IMR-90 (cell line): ENCODE measurements around the gene DGKG. TPM values are rescaled to one million over a fixed set of nuclear protein-coding genes. Genes with fewer than 3 reads are reported as not detected.

Experiments
- ATAC-seq: fragments of 200-7000 bp; cut with Tn5 transposase; 2 replicates; pipeline ENCODE4 v1.9.1; 2020; ENCODE audit warnings: low read depth, mild to moderate bottlenecking, moderate library complexity
- BruUV-seq: library from RNA; stranded (reverse); fragments of 400-500 nt; replicated peaks from 2 replicates; lab custom pipeline; 2021; lab: Mats Ljungman, UMichigan
- CTCF ChIA-PET: fragments of 300-600 bp; formaldehyde crosslinking; extraction: SDS; loops from one replicate; lab custom pipeline; 2021; ENCODE audit warnings: antibody characterized with exemption; lab: Yijun Ruan, JAX
- POLR2A ChIA-PET: fragments of 300-600 bp; sonication (Branson Sonifier 250); formaldehyde crosslinking; loops from one replicate; lab custom pipeline; 2022; ENCODE audit warnings: antibody characterized with exemption; ENCODE audit not compliant: unreplicated experiment; lab: Charles Lee
- DNase-seq: peaks from one replicate; pipeline ENCODE4 v3.0.0; 2013
- H2AFZ ChIP-seq: replicated peaks from 2 replicates; pipeline ENCODE3; 2013; ENCODE audit warnings: low read length, mild to moderate bottlenecking; ENCODE audit not compliant: poor library complexity
- H2AK5ac ChIP-seq: 2 replicates; pipeline ENCODE4 v1.6.1; 2013; ENCODE audit warnings: low read depth, low read length, inconsistent platforms
- H2AK9ac ChIP-seq: replicated peaks from 2 replicates; pipeline ENCODE3; 2013; ENCODE audit warnings: mild to moderate bottlenecking, low read depth, low read length, moderate library complexity; ENCODE audit not compliant: poor library complexity
- H2BK120ac ChIP-seq: 2 replicates; pipeline ENCODE4 v1.6.1; 2013; ENCODE audit warnings: low read depth, low read length, inconsistent platforms
- H2BK15ac ChIP-seq: 3 replicates; pipeline ENCODE4 v1.6.1; 2013; ENCODE audit warnings: low read depth, low read length, inconsistent platforms
- H2BK20ac ChIP-seq: 2 replicates; pipeline ENCODE4 v1.6.1; 2013; ENCODE audit warnings: low read depth, mild to moderate bottlenecking, inconsistent platforms, low read length, moderate library complexity
- H2BK5ac ChIP-seq: 2 replicates; pipeline ENCODE4 v1.6.1; 2013; ENCODE audit warnings: mild to moderate bottlenecking, low read depth, low read length, inconsistent platforms; ENCODE audit not compliant: poor library complexity, severe bottlenecking
- H3K14ac ChIP-seq: replicated peaks from 2 replicates; pipeline ENCODE4 v1.6.1; 2013; ENCODE audit warnings: low read depth, low read length, inconsistent platforms
- H3K18ac ChIP-seq: 2 replicates; pipeline ENCODE4 v1.6.1; 2013; ENCODE audit warnings: low read depth, low read length, control low read depth
- H3K23ac ChIP-seq: 2 replicates; pipeline ENCODE4 v1.6.1; 2013; ENCODE audit warnings: low read depth, low read length, inconsistent platforms
- H3K27ac ChIP-seq: 2 replicates; pipeline ENCODE4 v1.5.1; 2013; ENCODE audit warnings: mild to moderate bottlenecking, control low read depth, low read length; ENCODE audit not compliant: insufficient read depth
- H3K27me3 ChIP-seq: 2 replicates; pipeline ENCODE4 v1.6.1; 2013; ENCODE audit warnings: low read length; ENCODE audit not compliant: control insufficient read depth, insufficient read depth
- H3K36me3 ChIP-seq: 2 replicates; pipeline ENCODE4 v1.6.1; 2013; ENCODE audit warnings: low read length, mixed read lengths; ENCODE audit not compliant: control insufficient read depth, insufficient read depth
- H3K4ac ChIP-seq: 2 replicates; pipeline ENCODE4 v1.6.1; 2013; ENCODE audit warnings: low read depth, low read length, inconsistent platforms
- H3K4me1 ChIP-seq: 2 replicates; pipeline ENCODE4 v1.6.1; 2013; ENCODE audit warnings: low read length, mixed read lengths; ENCODE audit not compliant: control insufficient read depth, insufficient read depth
- H3K4me2 ChIP-seq: 2 replicates; pipeline ENCODE4 v1.6.1; 2013; ENCODE audit warnings: low read depth, mild to moderate bottlenecking, control low read depth, low read length, moderate library complexity
- H3K4me3 ChIP-seq: 2 replicates; pipeline ENCODE4 v1.5.1; 2013; ENCODE audit warnings: low read depth, mild to moderate bottlenecking, control low read depth, low read length, moderate library complexity; ENCODE audit not compliant: insufficient read depth
- H3K56ac ChIP-seq: 2 replicates; pipeline ENCODE4 v1.6.1; 2013; ENCODE audit warnings: low read length, inconsistent platforms; ENCODE audit not compliant: insufficient read depth; ENCODE audit errors: extremely low read depth
- H3K79me1 ChIP-seq, 2 experiments: 2 replicates each; pipeline ENCODE4 v1.6.1; 2013; ENCODE audit warnings: low read length in 2 of 2, inconsistent platforms in 1 of 2, low read depth in 1 of 2
- H3K9ac ChIP-seq: 2 replicates; pipeline ENCODE4 v1.6.1; 2013; ENCODE audit warnings: low read depth, low read length, control low read depth
- H3K9me1 ChIP-seq: 2 replicates; pipeline ENCODE4 v1.6.1; 2013; ENCODE audit warnings: low read length, inconsistent platforms; ENCODE audit not compliant: insufficient read depth
- H3K9me3 ChIP-seq: 2 replicates; pipeline ENCODE4 v1.6.1; 2013; ENCODE audit warnings: low read length; ENCODE audit not compliant: control insufficient read depth, insufficient read depth
- H4K20me1 ChIP-seq: 2 replicates; pipeline ENCODE4 v1.6.1; 2013; ENCODE audit warnings: low read length, inconsistent platforms; ENCODE audit not compliant: insufficient read depth
- H4K5ac ChIP-seq: 2 replicates; pipeline ENCODE4 v1.6.1; 2013; ENCODE audit warnings: mild to moderate bottlenecking, low read depth, low read length, control low read depth
- H4K8ac ChIP-seq, 2 experiments: 2 replicates each; pipeline ENCODE4 v1.6.1; 2013; ENCODE audit warnings: low read depth in 2 of 2, low read length in 2 of 2, control low read depth in 1 of 2, inconsistent platforms in 1 of 2
- H4K91ac ChIP-seq: 2 replicates; pipeline ENCODE4 v1.6.1; 2013; ENCODE audit warnings: low read depth, low read length, inconsistent platforms; ENCODE audit not compliant: insufficient read depth
- BHLHE40 ChIP-seq: fragments of 150-350 bp; IDR thresholded peaks from 2 replicates; pipeline ENCODE4 v1.6.1; 2016; ENCODE audit warnings: mild to moderate bottlenecking, low read depth, low read length
- CEBPB ChIP-seq: IDR thresholded peaks from 2 replicates; pipeline ENCODE4 v1.6.1; 2012; ENCODE audit warnings: low read depth, low read length, improper control_type of control experiment
- CHD1 ChIP-seq: IDR thresholded peaks from 2 replicates; pipeline ENCODE4 v1.6.1; 2012; ENCODE audit warnings: low read depth, low read length, improper control_type of control experiment
- CTCF ChIP-seq: conservative IDR thresholded peaks from 2 replicates; pipeline ENCODE4 v1.5.1; 2012; ENCODE audit warnings: mild to moderate bottlenecking, low read depth, low read length, improper control_type of control experiment
- FOS ChIP-seq: fragments of 150-350 bp; IDR thresholded peaks from 2 replicates; pipeline ENCODE4 v1.6.1; 2016; ENCODE audit warnings: low read depth, low read length
- MAZ ChIP-seq: IDR thresholded peaks from 2 replicates; pipeline ENCODE4 v1.6.1; 2012; ENCODE audit warnings: low read depth, mild to moderate bottlenecking, low read length, improper control_type of control experiment, moderate library complexity, borderline replicate concordance
- MXI1 ChIP-seq: IDR thresholded peaks from 2 replicates; pipeline ENCODE4 v1.6.1; 2012; ENCODE audit warnings: low read depth, mild to moderate bottlenecking, low read length, moderate library complexity, borderline replicate concordance
- NFE2L2 ChIP-seq: fragments of 150-350 bp; IDR thresholded peaks from 2 replicates; pipeline ENCODE4 v1.6.1; 2016; ENCODE audit warnings: low read depth, mild to moderate bottlenecking, low read length
- POLR2A ChIP-seq: IDR thresholded peaks from 2 replicates; pipeline ENCODE4 v1.6.1; 2012; ENCODE audit warnings: mild to moderate bottlenecking, low read depth, low read length
- RCOR1 ChIP-seq: IDR thresholded peaks from 2 replicates; pipeline ENCODE4 v1.6.1; 2012; ENCODE audit warnings: mild to moderate bottlenecking, low read length, improper control_type of control experiment; ENCODE audit not compliant: insufficient replicate concordance
- WGBS, 2 experiments: methylation state at CpG; one replicate each; pipeline versions ENCODE4 v1.1.5 to v1.1.7; 2013; ENCODE audit warnings: missing lambda C conversion rate in 2 of 2; ENCODE audit not compliant: insufficient read length in 1 of 2; ENCODE audit errors: extremely low coverage in 2 of 2; 5-methylcytosine and 5-hydroxymethylcytosine counted together
- dilution Hi-C: fragments of 300-500 bp; cut with HindIII; formaldehyde crosslinking; loops from one replicate; pipeline ENCODE4 v1.14.3; 2018; ENCODE audit warnings: low sequenced_read_pairs; ENCODE audit not compliant: unreplicated experiment
- in situ Hi-C: fragments of 300-500 bp; cut with MboI; formaldehyde crosslinking; loops from 3 replicates; pipeline ENCODE4 v1.14.3; 2019; ENCODE audit warnings: low sequenced_read_pairs, inconsistent platforms, mixed read lengths
- intact Hi-C: fragments of 100-400 bp; cut with micrococcal nuclease; formaldehyde crosslinking; loops from 2 replicates; pipeline ENCODE4 v1.10.0; 2022
- polyA plus RNA-seq, 3 experiments: library from polyadenylated mRNA; depleted of rRNA; stranded (reverse); fragments of >200 nt; gene quantifications; 2 replicates each; pipeline ENCODE4 v1.2.3, GENCODE V29; 2012; ENCODE audit warnings: low replicate concordance in 1 of 3
- total RNA-seq: library from RNA; depleted of rRNA; stranded (reverse); fragments of >200 nt; gene quantifications from 2 replicates; pipeline ENCODE4 v1.2.3, GENCODE V29; 2012
- TF ChIP-seq, protein P1 (sequence below): fragments of 150-350 bp; IDR thresholded peaks from 2 replicates; pipeline ENCODE4 v1.6.1; 2016; ENCODE audit warnings: low read depth, mild to moderate bottlenecking, low read length, moderate library complexity, borderline replicate concordance
- TF ChIP-seq, protein P2 (sequence below): fragments of 150-350 bp; IDR thresholded peaks from 2 replicates; pipeline ENCODE4 v1.6.1; 2017; ENCODE audit warnings: mild to moderate bottlenecking, antibody characterized with exemption, low read length, low read depth

The DGKG gene
- total and polyA plus RNA-seq, 2 of the 4 experiments (the other 2 are of a cell fraction), result 1.2 to 4.1 TPM

DNA sequence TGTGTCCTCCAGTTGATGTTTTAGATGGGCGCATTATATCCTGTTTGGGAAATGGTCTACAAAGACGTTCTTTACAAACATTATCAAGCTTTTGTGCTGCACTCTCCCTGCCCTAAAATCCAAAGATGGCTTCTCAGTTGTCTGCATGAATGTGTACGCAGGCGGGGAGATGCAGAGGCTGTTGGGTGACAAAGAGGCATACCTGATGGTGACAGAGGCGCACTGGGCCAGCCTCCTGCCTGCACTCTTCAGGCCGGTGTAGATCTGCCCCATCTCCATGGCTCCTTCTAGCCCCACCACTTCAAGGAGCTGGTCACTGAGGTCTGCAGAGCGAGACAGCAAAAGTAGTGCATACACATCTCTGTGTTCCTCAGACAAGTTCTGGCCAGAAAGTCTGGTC, 197.3 kb downstream of the DGKG start:
- no peak overlapping the region for H3K27ac ChIP-seq

More for the DNA sequence above, 197.3 kb downstream of the DGKG start:
- no peak overlapping the region for H3K4me3 ChIP-seq
- H2AK9ac ChIP-seq, result no peak overlapping the region
- no peak overlapping the region for H2BK5ac ChIP-seq
- no peak for TF ChIP-seq NFE2L2
- TF ChIP-seq CTCF, result no peak
- no peak for TF ChIP-seq CEBPB
- TF ChIP-seq, protein P1, sequence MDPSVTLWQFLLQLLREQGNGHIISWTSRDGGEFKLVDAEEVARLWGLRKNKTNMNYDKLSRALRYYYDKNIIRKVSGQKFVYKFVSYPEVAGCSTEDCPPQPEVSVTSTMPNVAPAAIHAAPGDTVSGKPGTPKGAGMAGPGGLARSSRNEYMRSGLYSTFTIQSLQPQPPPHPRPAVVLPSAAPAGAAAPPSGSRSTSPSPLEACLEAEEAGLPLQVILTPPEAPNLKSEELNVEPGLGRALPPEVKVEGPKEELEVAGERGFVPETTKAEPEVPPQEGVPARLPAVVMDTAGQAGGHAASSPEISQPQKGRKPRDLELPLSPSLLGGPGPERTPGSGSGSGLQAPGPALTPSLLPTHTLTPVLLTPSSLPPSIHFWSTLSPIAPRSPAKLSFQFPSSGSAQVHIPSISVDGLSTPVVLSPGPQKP, result no peak
- no peak for TF ChIP-seq BHLHE40
- no peak for TF ChIP-seq FOS
- no peak for TF ChIP-seq RCOR1
- no peak for TF ChIP-seq POLR2A
- no peak for TF ChIP-seq MAZ
- TF ChIP-seq, protein P2, sequence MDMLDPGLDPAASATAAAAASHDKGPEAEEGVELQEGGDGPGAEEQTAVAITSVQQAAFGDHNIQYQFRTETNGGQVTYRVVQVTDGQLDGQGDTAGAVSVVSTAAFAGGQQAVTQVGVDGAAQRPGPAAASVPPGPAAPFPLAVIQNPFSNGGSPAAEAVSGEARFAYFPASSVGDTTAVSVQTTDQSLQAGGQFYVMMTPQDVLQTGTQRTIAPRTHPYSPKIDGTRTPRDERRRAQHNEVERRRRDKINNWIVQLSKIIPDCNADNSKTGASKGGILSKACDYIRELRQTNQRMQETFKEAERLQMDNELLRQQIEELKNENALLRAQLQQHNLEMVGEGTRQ, result no peak
- TF ChIP-seq CHD1, result no peak
- no peak for TF ChIP-seq MXI1
- no peak overlapping the region for H3K9ac ChIP-seq
- H2BK120ac ChIP-seq, result no peak overlapping the region
- DNase-seq (no peak), ATAC-seq (no peak)
- no peaks in the 10 kb centered on the region; the same call in 1 of the 2 replicates for H3K9me1 ChIP-seq
- H4K5ac ChIP-seq, result no peak overlapping the region
- intact Hi-C loops (no loop called here), dilution Hi-C loops (no loop called here), in situ Hi-C loops (no loop called here)
- ChIA-PET POLR2A (no interaction called here), CTCF (no interaction called here)
- H2AFZ ChIP-seq, result no peak overlapping the region
- H2AK5ac ChIP-seq, result no peak overlapping the region
- H4K91ac ChIP-seq, result no peak overlapping the region
- 82% methylated on average over 2 of the region's 7 CpGs; no CpG with 5 or more reads in 1 of the 2 experiments for WGBS, 2 experiments
- no peak overlapping the region for H3K18ac ChIP-seq
- no peak overlapping the region for H3K4me2 ChIP-seq
- H3K14ac ChIP-seq, result no peak overlapping the region
- no peaks in the 10 kb centered on the region for H3K9me3 ChIP-seq
- no peak overlapping the region for H3K4ac ChIP-seq
- H3K23ac ChIP-seq, result no peak overlapping the region
- no peaks in the 10 kb centered on the region for H3K79me1 ChIP-seq
- no peak overlapping the region for H2BK20ac ChIP-seq
- H3K4me1 ChIP-seq, result peaks cover 3% of the 10 kb centered on the region; the same call in 1 of the 2 replicates
- H3K27me3 ChIP-seq, result peaks cover 34% of the 10 kb centered on the region
- no TSS peak for BruUV-seq
- no peak overlapping the region for H2BK15ac ChIP-seq
- no peak overlapping the region for H3K56ac ChIP-seq
- H3K36me3 ChIP-seq, result no peaks in the 10 kb centered on the region
- no peaks in the 10 kb centered on the region for H4K20me1 ChIP-seq
- H4K8ac ChIP-seq, result no peak overlapping the region
